RWPE2 (cell line): ENCODE measurements around the gene JAKMIP2.

ENCODE experiments used
- ATAC-seq: fragments of 200-7000 bp; cut with Tn5 transposase; 3 replicates; pipeline ENCODE4 v1.9.1; 2021; ENCODE audit warnings: low read depth
- DNase-seq: peaks from one replicate; pipeline ENCODE4 v3.0.0-alpha.2; 2020; ENCODE audit warnings: low spot score
- H3K27ac ChIP-seq: fragments of 450-650 bp; 2 replicates; pipeline ENCODE4 v1.5.1; 2017; ENCODE audit warnings: mild to moderate bottlenecking; ENCODE audit not compliant: poor library complexity, severe bottlenecking
- H3K27me3 ChIP-seq: fragments of 250-450 bp; sonication (Bioruptor Pico); 2 replicates; pipeline ENCODE4 v1.5.1; 2021; ENCODE audit warnings: mild to moderate bottlenecking, moderate library complexity; ENCODE audit not compliant: insufficient read depth, poor library complexity, severe bottlenecking
- H3K36me3 ChIP-seq: fragments of 250-450 bp; sonication (Bioruptor Pico); 2 replicates; pipeline ENCODE4 v1.5.1; 2020; ENCODE audit warnings: low read depth, mild to moderate bottlenecking, moderate library complexity
- H3K4me1 ChIP-seq: fragments of 250-450 bp; sonication (Bioruptor Pico); 2 replicates; pipeline ENCODE4 v1.5.1; 2021; ENCODE audit warnings: mild to moderate bottlenecking, moderate library complexity; ENCODE audit not compliant: insufficient read depth, poor library complexity, severe bottlenecking
- H3K4me3 ChIP-seq: fragments of 250-450 bp; sonication (Bioruptor Pico); 2 replicates; pipeline ENCODE4 v1.5.1; 2021; ENCODE audit warnings: mild to moderate bottlenecking, moderate library complexity; ENCODE audit not compliant: severe bottlenecking
- H3K9me3 ChIP-seq: fragments of 250-450 bp; sonication (Bioruptor Pico); 2 replicates; pipeline ENCODE4 v1.5.1; 2021; ENCODE audit warnings: mild to moderate bottlenecking, moderate library complexity; ENCODE audit not compliant: severe bottlenecking
- TF ChIP-seq, protein P1 (sequence below): fragments of 450-650 bp; IDR thresholded peaks from one replicate; pipeline ENCODE4 v1.5.1; 2017; ENCODE audit warnings: mild to moderate bottlenecking, moderate library complexity; ENCODE audit not compliant: poor library complexity, severe bottlenecking

JAKMIP2 gene

DNA sequence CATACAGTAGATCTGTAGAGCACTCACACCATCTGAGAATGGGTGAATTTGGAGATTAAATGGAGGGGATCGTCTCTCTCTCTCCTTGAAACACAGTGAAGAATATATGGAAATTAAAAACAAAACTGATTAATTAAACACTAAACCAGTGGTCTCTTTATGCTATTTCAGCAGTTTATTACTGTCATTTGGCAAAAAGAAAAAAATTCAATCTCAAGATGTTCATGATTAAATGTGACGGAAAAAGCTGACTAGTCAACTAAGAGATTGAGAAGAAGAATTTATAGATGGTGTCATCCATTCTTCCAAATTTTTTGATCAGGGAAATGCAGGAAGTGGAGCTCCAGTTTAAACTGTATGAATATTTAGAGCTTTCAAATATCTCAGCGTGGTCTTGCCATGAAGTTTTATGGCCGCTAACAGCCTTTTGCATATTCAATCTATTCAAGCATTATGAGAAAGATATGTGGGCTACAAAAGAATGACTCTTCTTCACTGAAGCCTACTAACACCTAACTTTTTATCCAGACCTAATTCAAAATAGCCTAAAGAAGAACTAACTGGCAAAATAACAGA lies 151.0 kb downstream of the JAKMIP2 start:
- H3K9me3 ChIP-seq: no peaks in the 10 kb centered on the region
- TF ChIP-seq, protein P1, sequence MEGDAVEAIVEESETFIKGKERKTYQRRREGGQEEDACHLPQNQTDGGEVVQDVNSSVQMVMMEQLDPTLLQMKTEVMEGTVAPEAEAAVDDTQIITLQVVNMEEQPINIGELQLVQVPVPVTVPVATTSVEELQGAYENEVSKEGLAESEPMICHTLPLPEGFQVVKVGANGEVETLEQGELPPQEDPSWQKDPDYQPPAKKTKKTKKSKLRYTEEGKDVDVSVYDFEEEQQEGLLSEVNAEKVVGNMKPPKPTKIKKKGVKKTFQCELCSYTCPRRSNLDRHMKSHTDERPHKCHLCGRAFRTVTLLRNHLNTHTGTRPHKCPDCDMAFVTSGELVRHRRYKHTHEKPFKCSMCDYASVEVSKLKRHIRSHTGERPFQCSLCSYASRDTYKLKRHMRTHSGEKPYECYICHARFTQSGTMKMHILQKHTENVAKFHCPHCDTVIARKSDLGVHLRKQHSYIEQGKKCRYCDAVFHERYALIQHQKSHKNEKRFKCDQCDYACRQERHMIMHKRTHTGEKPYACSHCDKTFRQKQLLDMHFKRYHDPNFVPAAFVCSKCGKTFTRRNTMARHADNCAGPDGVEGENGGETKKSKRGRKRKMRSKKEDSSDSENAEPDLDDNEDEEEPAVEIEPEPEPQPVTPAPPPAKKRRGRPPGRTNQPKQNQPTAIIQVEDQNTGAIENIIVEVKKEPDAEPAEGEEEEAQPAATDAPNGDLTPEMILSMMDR: no peak
- ATAC-seq: no peak
- DNase-seq: no peak
- no peak overlapping the region for H3K4me3 ChIP-seq
- peaks cover 7% of the 10 kb centered on the region for H3K27me3 ChIP-seq
- H3K36me3 ChIP-seq: no peaks in the 10 kb centered on the region
- no peaks in the 10 kb centered on the region for H3K4me1 ChIP-seq
- H3K27ac ChIP-seq: no peak overlapping the region

GRCh38 chr5:147629196-147629595 lies 153.3 kb downstream of the JAKMIP2 start:
- Histone ChIP-seq H3K27me3 (peaks cover 7% of the 10 kb centered on the region), H3K9me3 (no peaks in the 10 kb centered on the region), H3K27ac (no peak overlapping the region), H3K4me3 (no peak overlapping the region), H3K36me3 (no peaks in the 10 kb centered on the region), H3K4me1 (no peaks in the 10 kb centered on the region)
- DNase-seq (no peak), ATAC-seq (no peak)
- TF ChIP-seq, protein P1: no peak

- DNase-seq (no peak), ATAC-seq (peak; percentile 91)
- no peaks in the 10 kb centered on the region for H3K4me1 ChIP-seq
- H3K36me3 ChIP-seq: no peaks in the 10 kb centered on the region
- H3K9me3 ChIP-seq: no peaks in the 10 kb centered on the region
- no peak overlapping the region for H3K27ac ChIP-seq
- H3K27me3 ChIP-seq: peaks cover 7% of the 10 kb centered on the region
- H3K4me3 ChIP-seq: no peak overlapping the region
- TF ChIP-seq, protein P1: peak; percentile 95
Measured at GRCh38 chr5:147628058-147628895, 154.3 kb downstream of the JAKMIP2 start.

- no peak for DNase-seq
Measured at GRCh38 chr5:147626464-147626863, 156.1 kb downstream of the JAKMIP2 start.

More at GRCh38 chr5:147626464-147626863, 156.1 kb downstream of the JAKMIP2 start:
- Histone ChIP-seq H3K36me3 (no peaks in the 10 kb centered on the region), H3K9me3 (no peaks in the 10 kb centered on the region), H3K27me3 (peaks cover 7% of the 10 kb centered on the region), H3K4me1 (no peaks in the 10 kb centered on the region), H3K4me3 (no peak overlapping the region), H3K27ac (no peak overlapping the region)
- no peak for ATAC-seq
- TF ChIP-seq, protein P1: no peak
